GM12878 (cell line): ENCODE data around the gene DDR1.

Experiments used
- BACH1 ChIP-seq: fragments of 450-650 bp; IDR thresholded peaks from 2 replicates; pipeline ENCODE4 v1.6.1; 2017; ENCODE audit warnings: mild to moderate bottlenecking, borderline replicate concordance
- CTCF ChIP-seq, 3 experiments: IDR thresholded peaks in 2 of 3; conservative IDR thresholded peaks in 1 of 3; 2 replicates each; pipeline ENCODE4 v1.5.1; 2011; ENCODE audit warnings: low read depth in 3 of 3, low read length in 3 of 3, mild to moderate bottlenecking in 3 of 3, control low read depth in 2 of 3, moderate library complexity in 2 of 3, inconsistent platforms in 1 of 3, mixed read lengths in 1 of 3; ENCODE audit not compliant: control insufficient read depth in 2 of 3, insufficient read depth in 1 of 3; ENCODE audit errors: extremely low read depth in 1 of 3
- EZH2 ChIP-seq: IDR thresholded peaks from 2 replicates; pipeline ENCODE4 v1.6.1; 2012; ENCODE audit warnings: low read depth, mild to moderate bottlenecking, control low read depth, inconsistent platforms, low read length, borderline replicate concordance; ENCODE audit not compliant: control insufficient read depth
- FOS ChIP-seq: IDR thresholded peaks from 3 replicates; pipeline ENCODE4 v1.6.1; 2011; ENCODE audit warnings: borderline replicate concordance; ENCODE audit not compliant: insufficient read length; ENCODE audit errors: extremely low read depth
- MEF2A ChIP-seq: IDR thresholded peaks from 2 replicates; pipeline ENCODE4 v1.6.1; 2011; ENCODE audit warnings: low read depth, mild to moderate bottlenecking, low read length, moderate library complexity; ENCODE audit not compliant: insufficient read depth
- MLLT1 ChIP-seq: fragments of 450-650 bp; IDR thresholded peaks from 2 replicates; pipeline ENCODE4 v1.6.1; 2016; ENCODE audit warnings: mild to moderate bottlenecking
- NBN ChIP-seq: fragments of 450-650 bp; IDR thresholded peaks from 2 replicates; pipeline ENCODE4 v1.6.1; 2016
- POLR2A ChIP-seq: IDR thresholded peaks from 2 replicates; pipeline ENCODE4 v1.6.1; 2011; ENCODE audit warnings: low read depth, mild to moderate bottlenecking, low read length
- POLR2AphosphoS5 ChIP-seq: IDR thresholded peaks from 2 replicates; pipeline ENCODE4 v1.6.1; 2011; ENCODE audit warnings: mild to moderate bottlenecking, low read length, inconsistent platforms
- RAD51 ChIP-seq: fragments of 450-650 bp; IDR thresholded peaks from 2 replicates; pipeline ENCODE4 v1.6.1; 2016; ENCODE audit warnings: moderate library complexity, mild to moderate bottlenecking, inconsistent platforms
- RFX5 ChIP-seq: IDR thresholded peaks from 2 replicates; pipeline ENCODE4 v1.6.1; 2011; ENCODE audit warnings: low read depth, low read length, improper control_type of control experiment
- WRNIP1 ChIP-seq: IDR thresholded peaks from 2 replicates; pipeline ENCODE4 v1.6.1; 2011; ENCODE audit warnings: low read depth, low read length, improper control_type of control experiment, borderline replicate concordance
- ZNF24 ChIP-seq: fragments of 450-650 bp; IDR thresholded peaks from 2 replicates; pipeline ENCODE4 v1.6.1; 2017; ENCODE audit warnings: antibody characterized with exemption, mild to moderate bottlenecking
- TF ChIP-seq, protein P1 (sequence below): IDR thresholded peaks from 2 replicates; pipeline ENCODE4 v1.6.1; 2012; ENCODE audit warnings: low read depth, low read length, improper control_type of control experiment

DNA sequence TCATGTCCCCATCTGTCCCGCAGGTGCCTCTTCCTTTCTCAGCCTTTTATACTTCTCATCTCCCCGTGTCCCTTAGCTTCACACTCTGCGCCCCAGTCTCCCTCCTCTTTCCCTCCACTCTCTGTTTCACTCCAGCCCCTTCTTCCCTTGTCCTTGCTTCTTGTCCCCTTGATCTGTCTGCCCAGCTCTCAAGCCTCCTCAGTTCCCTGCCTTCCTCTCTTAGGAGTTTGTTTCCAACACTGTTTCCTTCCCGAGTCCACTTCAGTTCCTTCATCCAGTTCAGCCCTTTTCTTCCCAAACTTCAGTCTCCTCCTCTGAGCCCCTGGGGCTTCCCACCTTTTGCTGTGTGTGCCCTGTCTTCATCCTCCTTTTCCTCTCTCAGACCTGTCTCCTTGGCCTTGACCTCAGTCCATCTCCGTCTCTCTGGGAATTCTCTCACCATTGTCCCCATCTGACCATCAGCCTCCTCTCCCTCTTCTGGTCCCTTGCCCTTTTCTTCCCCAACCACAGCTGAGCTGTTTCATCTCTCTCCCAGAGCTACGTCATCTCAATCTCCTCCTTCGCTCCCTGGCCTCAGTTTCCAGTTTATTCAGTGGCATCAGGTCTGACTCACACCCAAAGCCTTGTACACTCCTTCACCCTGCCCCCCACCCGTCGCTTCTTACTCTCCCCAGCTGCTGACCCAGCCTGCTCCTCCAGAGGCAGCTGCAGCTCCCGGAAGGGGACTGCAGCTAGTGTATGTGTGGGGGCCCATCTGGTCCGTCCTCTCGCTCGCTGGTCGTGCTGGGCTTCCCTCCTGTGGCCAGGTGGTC lies 2.7 kb upstream of the DDR1 start:
- TF ChIP-seq BACH1 (no peak), CTCF (IDR thresholded peaks at IDR 0.05 in 2 of 3, conservative IDR thresholded peaks at IDR 0.05 in 1 of 3; ENCODE audit: control insufficient read depth in 2 of 3, extremely low read depth in 1 of 3, insufficient read depth in 1 of 3, low read depth in 3 of 3, low read length in 3 of 3) (no peak), MLLT1 (no peak), POLR2A (no peak), EZH2 (no peak), MEF2A (no peak), RFX5 (no peak), POLR2AphosphoS5 (no peak), RAD51 (no peak), ZNF24 (no peak), NBN (no peak), WRNIP1 (no peak), FOS (no peak)
- TF ChIP-seq, protein P1, sequence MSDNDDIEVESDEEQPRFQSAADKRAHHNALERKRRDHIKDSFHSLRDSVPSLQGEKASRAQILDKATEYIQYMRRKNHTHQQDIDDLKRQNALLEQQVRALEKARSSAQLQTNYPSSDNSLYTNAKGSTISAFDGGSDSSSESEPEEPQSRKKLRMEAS: no peak
